C4-2B (cell line): ENCODE results near the gene SEMA3F.

Experiments
- CTCF ChIP-seq: fragments of 450-650 bp; conservative IDR thresholded peaks from 2 replicates; pipeline ENCODE4 v1.5.1; 2017; ENCODE audit warnings: mild to moderate bottlenecking
- ZFX ChIP-seq: fragments of 450-650 bp; IDR thresholded peaks from 2 replicates; pipeline ENCODE4 v1.6.1; 2017

GRCh38 chr3:50192689-50193141 lies 37.6 kb downstream of the SEMA3F start:
- peak; percentile 88 for TF ChIP-seq CTCF
- TF ChIP-seq ZFX, result no peak
